Endothelial cell of umbilical vein (primary cell): ENCODE results near the gene LRRC17. TPM values are rescaled to one million over a fixed set of nuclear protein-coding genes. Genes with fewer than 3 reads are reported as not detected.
"Not testable (repeated sequence)": the region's sequence is repeated elsewhere in the genome, so short reads cannot be mapped to it uniquely, and the experiment has no call there.

Source experiments
- BruUV-seq: library from RNA; stranded (reverse); fragments of 400-500 nt; replicated peaks from 2 replicates; lab custom pipeline; 2021; lab: Mats Ljungman, UMichigan
- CTCF ChIA-PET: fragments of 300-600, 350-600 bp; sonication (Branson Sonifier 250); formaldehyde crosslinking; loops from one replicate; lab custom pipeline; 2021; ENCODE audit warnings: antibody characterized with exemption, inconsistent platforms; lab: Charles Lee
- POLR2A ChIA-PET: fragments of 300-600, 350-600 bp; sonication (Branson Sonifier 250); formaldehyde crosslinking; loops from one replicate; lab custom pipeline; 2021; ENCODE audit warnings: antibody characterized with exemption, inconsistent platforms; lab: Charles Lee
- DNase-seq: peaks from one replicate; pipeline ENCODE4 v3.0.0-alpha.2; 2011; ENCODE audit warnings: low read depth, low spot score
- FAIRE-seq: peaks from 2 replicates; lab custom pipeline; 2011; peaks lifted over from hg19 to GRCh38; lab: Jason Lieb, UNC
- H2AFZ ChIP-seq: 2 replicates; pipeline ENCODE4 v1.6.0; 2012; ENCODE audit warnings: low read depth, low read length, control low read depth, inconsistent platforms
- H3K27ac ChIP-seq: 2 replicates; pipeline ENCODE4 v1.5.1; 2011; ENCODE audit warnings: low read depth, mild to moderate bottlenecking, control low read depth, low read length, moderate library complexity; ENCODE audit not compliant: insufficient read depth
- H3K27me3 ChIP-seq, 2 experiments: 2 replicates each; pipeline versions ENCODE4 v1.6.0 to v1.6.1; 2011; ENCODE audit warnings: low read length in 2 of 2, mixed read lengths in 1 of 2; ENCODE audit not compliant: control insufficient read depth in 2 of 2, insufficient read depth in 2 of 2
- H3K36me3 ChIP-seq, 2 experiments: 2 replicates in 1 of 2; 3 replicates in 1 of 2; pipeline ENCODE4 v1.5.1; 2011; ENCODE audit warnings: low read length in 2 of 2, mild to moderate bottlenecking in 1 of 2, moderate library complexity in 1 of 2; ENCODE audit not compliant: control insufficient read depth in 2 of 2, insufficient read depth in 2 of 2; ENCODE audit errors: extremely low read depth in 1 of 2
- H3K4me1 ChIP-seq: 3 replicates; pipeline ENCODE4 v1.5.1; 2011; ENCODE audit warnings: mild to moderate bottlenecking, low read length; ENCODE audit not compliant: control insufficient read depth, insufficient read depth; ENCODE audit errors: extremely low read depth
- H3K4me2 ChIP-seq: 2 replicates; pipeline ENCODE4 v1.6.1; 2011; ENCODE audit warnings: low read length, control low read depth, mixed read lengths; ENCODE audit not compliant: insufficient read depth
- H3K4me3 ChIP-seq, 3 experiments: fragments of 200-600 bp in 1 of 3; sonication (generic), shearing (Covaris generic) in 1 of 3; replicated peaks in 1 of 3; 2 replicates each; pipeline ENCODE4 v1.5.1; 2011 to 2016; ENCODE audit warnings: control low read depth in 3 of 3, low read length in 3 of 3, mild to moderate bottlenecking in 2 of 3, inconsistent platforms in 1 of 3, low read depth in 1 of 3, moderate library complexity in 1 of 3; ENCODE audit not compliant: insufficient read depth in 1 of 3
- H3K79me2 ChIP-seq: 2 replicates; pipeline ENCODE4 v1.6.0; 2012; ENCODE audit warnings: low read length, inconsistent platforms; ENCODE audit not compliant: control insufficient read depth, insufficient read depth
- H3K9ac ChIP-seq: replicated peaks from 2 replicates; pipeline ENCODE3; 2011; ENCODE audit warnings: low read length, control low read depth; ENCODE audit not compliant: insufficient read depth; ENCODE audit errors: extremely low read depth
- H3K9me1 ChIP-seq: replicated peaks from 3 replicates; pipeline ENCODE4 v1.6.0; 2011; ENCODE audit warnings: mild to moderate bottlenecking, low read length; ENCODE audit not compliant: control insufficient read depth, insufficient read depth; ENCODE audit errors: extremely low read depth
- H3K9me3 ChIP-seq: replicated peaks from 2 replicates; pipeline ENCODE4 v1.5.1; 2012; ENCODE audit warnings: low read length, inconsistent platforms; ENCODE audit not compliant: control insufficient read depth, insufficient read depth
- H4K20me1 ChIP-seq: replicated peaks from 2 replicates; pipeline ENCODE3; 2011; ENCODE audit warnings: mild to moderate bottlenecking, low read length; ENCODE audit not compliant: control insufficient read depth, insufficient read depth; ENCODE audit errors: extremely low read depth
- CTCF ChIP-seq, 2 donors: IDR thresholded peaks; 1 replicate in 1 of 2; 2 replicates in 1 of 2; pipeline ENCODE4 v1.5.1; 2011; ENCODE audit warnings: low read length in 2 of 2, mild to moderate bottlenecking in 2 of 2, moderate library complexity in 2 of 2, control low read depth in 1 of 2, inconsistent platforms in 1 of 2, low read depth in 1 of 2; ENCODE audit not compliant: insufficient read depth in 1 of 2; ENCODE audit errors: extremely low read depth in 1 of 2
- EZH2 ChIP-seq: IDR thresholded peaks from 2 replicates; pipeline ENCODE4 v1.6.1; 2012; ENCODE audit warnings: borderline replicate concordance, low read depth, mild to moderate bottlenecking, moderate library complexity, low read length, inconsistent platforms; ENCODE audit not compliant: severe bottlenecking
- FOS ChIP-seq: IDR thresholded peaks from 2 replicates; pipeline ENCODE4 v1.6.1; 2011; ENCODE audit warnings: mild to moderate bottlenecking, low read length, moderate library complexity, borderline replicate concordance; ENCODE audit not compliant: insufficient read depth
- GATA2 ChIP-seq: IDR thresholded peaks from 2 replicates; pipeline ENCODE4 v1.7.0; 2011; ENCODE audit warnings: low read depth, mild to moderate bottlenecking, moderate library complexity, mixed read lengths, low read length; ENCODE audit not compliant: insufficient read length, insufficient read depth
- JUN ChIP-seq: IDR thresholded peaks from 2 replicates; pipeline ENCODE4 v1.6.1; 2011; ENCODE audit warnings: borderline replicate concordance, low read depth; ENCODE audit not compliant: insufficient read length, insufficient read depth
- MAX ChIP-seq: IDR thresholded peaks from 2 replicates; pipeline ENCODE4 v1.6.1; 2011; ENCODE audit not compliant: insufficient read depth, insufficient read length
- MYC ChIP-seq: IDR thresholded peaks from one replicate; pipeline ENCODE4 v1.6.1; 2011; ENCODE audit warnings: mild to moderate bottlenecking, low read depth, low read length
- POLR2A ChIP-seq: IDR thresholded peaks from 2 replicates; pipeline ENCODE4 v1.6.1; 2012; ENCODE audit warnings: low read depth, mild to moderate bottlenecking, control low read depth, low read length
- POLR2AphosphoS5 ChIP-seq: IDR thresholded peaks from 2 replicates; pipeline ENCODE4 v1.6.1; 2012; ENCODE audit warnings: low read depth, mild to moderate bottlenecking, control low read depth, low read length, moderate library complexity; ENCODE audit not compliant: insufficient read depth
- dilution Hi-C: fragments of 300-500 bp; cut with MboI; formaldehyde crosslinking; loops from one replicate; pipeline ENCODE4 v1.15.0; 2019; ENCODE audit warnings: low sequenced_read_pairs; ENCODE audit not compliant: extremely low pct_ligation_motif_present
- intact Hi-C: fragments of 100-400 bp; cut with micrococcal nuclease; formaldehyde crosslinking; loops from one replicate; pipeline ENCODE4 v1.10.0; 2022
- polyA plus RNA-seq, 4 experiments: library from polyadenylated mRNA; depleted of rRNA in 3 of 4; stranded (reverse) in 3 of 4; unstranded in 1 of 4; fragments of >200 nt; gene quantifications; 2 replicates each; pipeline versions ENCODE4 v1.2.1 to v1.2.3, GENCODE V29; 2011 to 2012; ENCODE audit warnings: missing spikeins in 1 of 4
- total RNA-seq: library from RNA; stranded (reverse); gene quantifications from 2 replicates; pipeline ENCODE4 v1.2.3, GENCODE V29; 2021

Gene LRRC17
- total and polyA plus RNA-seq, 2 donors (not counting 3 experiments of a cell fraction or from before 2014, with no cell fraction given) = 22.7 to 33.7 TPM

GRCh38 chr7:102953406-102953805 is 40.6 kb downstream of the LRRC17 start:
- CTCF ChIA-PET = interaction anchor here (1.3 kb wide), 1 partner anchor 37 kb away, joined by 3 read pairs; no protein-coding TSS in a partner anchor
- intact Hi-C loops = no loop called here

GRCh38 chr7:102954359-102954758 is 41.6 kb downstream of the LRRC17 start:
- dilution Hi-C loops, DNase-seq, intact Hi-C loops, H4K20me1 ChIP-seq, H3K9ac ChIP-seq, H3K4me3 ChIP-seq, H3K9me1 ChIP-seq, H3K9me3 ChIP-seq, H3K36me3 ChIP-seq, H2AFZ ChIP-seq, H3K27me3 ChIP-seq, BruUV-seq, FAIRE-seq, H3K27ac ChIP-seq, H3K4me1 ChIP-seq, H3K4me2 ChIP-seq, CTCF ChIA-PET, POLR2A ChIA-PET, H3K79me2 ChIP-seq: not testable (repeated sequence)

More at GRCh38 chr7:102953406-102953805, 40.6 kb downstream of the LRRC17 start:
- Histone ChIP-seq H3K9me3 (no peaks in the 10 kb centered on the region), H3K4me2 (no peak overlapping the region), H3K9me1 (no peaks in the 10 kb centered on the region), H4K20me1 (no peaks in the 10 kb centered on the region), H3K9ac (no peak overlapping the region), H3K27me3 (no peaks in the 10 kb centered on the region), H3K4me3 (no peak overlapping the region), H3K79me2 (no peaks in the 10 kb centered on the region), H2AFZ (no peak overlapping the region), H3K36me3 (no peaks in the 10 kb centered on the region), H3K27ac (no peak overlapping the region), H3K4me1 (no peaks in the 10 kb centered on the region)
- no peak for FAIRE-seq
- DNase-seq = no peak
- TF ChIP-seq EZH2 (no peak), GATA2 (no peak), FOS (no peak), JUN (no peak), CTCF (IDR thresholded peaks at IDR 0.05; ENCODE audit: extremely low read depth in 1 of 2, insufficient read depth in 1 of 2, low read depth in 1 of 2, low read length in 2 of 2) (no peak), POLR2A (no peak), POLR2AphosphoS5 (no peak), MAX (no peak), MYC (no peak)
- POLR2A ChIA-PET = no interaction called here
- dilution Hi-C loops = no loop called here
- BruUV-seq = no TSS peak

- H3K27ac ChIP-seq, CTCF ChIA-PET, H3K4me2 ChIP-seq, H3K79me2 ChIP-seq, H3K4me3 ChIP-seq, H3K9me3 ChIP-seq, H3K9me1 ChIP-seq, H4K20me1 ChIP-seq, H3K36me3 ChIP-seq, FAIRE-seq, POLR2A ChIA-PET, intact Hi-C loops, H3K27me3 ChIP-seq, dilution Hi-C loops, DNase-seq, H2AFZ ChIP-seq, BruUV-seq, H3K4me1 ChIP-seq, H3K9ac ChIP-seq: not testable (repeated sequence)
These were observed 45.2 kb downstream of the LRRC17 start for GRCh38 chr7:102958004-102958403.
